Measurements from ENCODE around the gene PRDX5. TPM values are rescaled to one million over a fixed set of nuclear protein-coding genes. Genes with fewer than 3 reads are reported as not detected.

Gene PRDX5
- total and polyA plus RNA-seq, 10 of the 15 experiments (the other 5 are each of a cell fraction or from before 2014, with no cell fraction given) = 95.7 to 406 (median 240) TPM

- DNase-seq (ENCODE audit: low read depth, low spot score) (peak; percentile 98), FAIRE-seq (peak; percentile 85), ATAC-seq (peak; percentile 86)
- Histone ChIP-seq H4K20me1 (ENCODE audit: control insufficient read depth, insufficient read depth) (no peaks in the 10 kb centered on the region), H3K27ac (ENCODE audit: control insufficient read depth, insufficient read depth) (peak overlapping the region; percentile 81), H3K4me2 (ENCODE audit: control insufficient read depth, insufficient read depth) (peak overlapping the region; percentile 100), H3K36me3 (ENCODE audit: control insufficient read depth in 2 of 2, insufficient read depth in 2 of 2, low read length in 1 of 2) (no peaks in the 10 kb centered on the region; a peak in 2 of 4 replicates), H3K4me1 (ENCODE audit: control insufficient read depth, insufficient read depth, low read length) (peaks cover 12% of the 10 kb centered on the region), H2AFZ (ENCODE audit: control insufficient read depth, low read depth, low read length) (peak overlapping the region; percentile 45), H3K9me3 (replicated peaks; ENCODE audit: control insufficient read depth, insufficient read depth, low read length) (no peaks in the 10 kb centered on the region), H3K9ac (ENCODE audit: control insufficient read depth, insufficient read depth, low read length) (peak overlapping the region; percentile 97), H3K27me3 (replicated peaks in 1 of 2; ENCODE audit: control insufficient read depth in 2 of 2, insufficient read depth in 2 of 2, low read length in 1 of 2) (no peaks in the 10 kb centered on the region), H3K79me2 (ENCODE audit: control insufficient read depth, insufficient read depth, low read length) (peaks cover 19% of the 10 kb centered on the region), H3K4me3 (peak overlapping the region; percentile 96)
- TSS peak; percentile 84 for BruUV-seq (replicated peaks)
- intact Hi-C loops (cut with micrococcal nuclease; ENCODE audit: unreplicated experiment) (loop anchor here (1.0 to 2.0 kb wide), 3 partner anchors 16 to 37 kb away; partner anchors contain the start of genes GPR137 and PLCB3), in situ Hi-C loops (cut with MboI) (no loop called here)
- ChIA-PET CTCF (interaction anchor here (0.6 to 5.7 kb wide), 13 partner anchors 9 to 87 kb away, joined by 3 to 147 read pairs (median 5); partner anchors contain the start of genes BAD, CATSPERZ, FERMT3 and GPR137), POLR2A (interaction anchor here (0.8 to 6.3 kb wide), 13 partner anchors 14 to 69 kb away, joined by 3 to 92 read pairs (median 5); partner anchors contain the start of genes BAD, CATSPERZ, ESRRA and FERMT3), RAD21 (ENCODE audit: unreplicated experiment) (interaction anchor here (0.5 to 4.3 kb wide), 9 partner anchors 14 to 322 kb away, joined by 3 to 56 read pairs (median 5); partner anchors contain the start of genes ESRRA, FERMT3, FKBP2 and PPP1R14B), SMC1A (ENCODE audit: uncharacterized antibody, unreplicated experiment) (interaction anchor here (0.6 to 4.6 kb wide), 10 partner anchors 9 to 63 kb away, joined by 3 to 41 read pairs (median 3); partner anchors contain the start of genes BAD, CATSPERZ, FERMT3 and GPR137)
- WGBS (ENCODE audit: insufficient coverage, insufficient replicate concordance, low lambda C conversion rate, missing lambda C conversion rate) = 1% methylated on average over 58 of the region's 58 CpGs
- no peak for TF ChIP-seq ATF2 (IDR thresholded peaks at IDR 0.05; ENCODE audit: low read length)
- no peak for TF ChIP-seq YBX1 (IDR thresholded peaks at IDR 0.05)
- TF ChIP-seq IKZF1 (conservative IDR thresholded peaks at IDR 0.05) = peak; percentile 100
- peak; percentile 32; the same call in 1 of the 2 replicates for TF ChIP-seq MAX (IDR thresholded peaks at IDR 0.05; ENCODE audit: low read depth, low read length)
- TF ChIP-seq POU2F2 (IDR thresholded peaks at IDR 0.05; ENCODE audit: borderline replicate concordance, low read depth, low read length) = peak; percentile 92; the same call in 2 of the 3 replicates
- TF ChIP-seq LARP7 (IDR thresholded peaks at IDR 0.05) = peak; percentile 80; the same call in 1 of the 2 replicates
- TF ChIP-seq CREB1 (IDR thresholded peaks at IDR 0.05; ENCODE audit: low read depth) = peak; percentile 86
- peak; percentile 83 for TF ChIP-seq RUNX3 (IDR thresholded peaks at IDR 0.05; ENCODE audit: low read length)
- no peak for TF ChIP-seq MTA3 (IDR thresholded peaks at IDR 0.05; ENCODE audit: borderline replicate concordance, low read length)
- no peak; the same call in 1 of the 2 replicates for TF ChIP-seq MLLT1 (IDR thresholded peaks at IDR 0.05)
- peak; percentile 63 for TF ChIP-seq SP1 (IDR thresholded peaks at IDR 0.05; ENCODE audit: low read depth, low read length)
- peak; percentile 89; the same call in 1 of the 2 replicates for TF ChIP-seq NBN (IDR thresholded peaks at IDR 0.05)
- TF ChIP-seq IKZF2 (IDR thresholded peaks at IDR 0.05) = peak; percentile 99
- peak; percentile 29; the same call in 1 of the 2 replicates for TF ChIP-seq ZNF207 (IDR thresholded peaks at IDR 0.05; ENCODE audit: borderline replicate concordance)
- peak; percentile 91 for TF ChIP-seq SIX5 (IDR thresholded peaks at IDR 0.05; ENCODE audit: low read depth, low read length, severe bottlenecking)
- peak in 1 of 2 experiments; percentile 48; a peak in 1 of 4 replicates for TF ChIP-seq CEBPB (IDR thresholded peaks at IDR 0.05; ENCODE audit: borderline replicate concordance in 1 of 2, low read depth in 2 of 2, low read length in 2 of 2)
- peak; percentile 23 for TF ChIP-seq SMAD5 (IDR thresholded peaks at IDR 0.05; ENCODE audit: low read depth)
- TF ChIP-seq ZBTB11 (CRISPR knock-in tag; IDR thresholded peaks at IDR 0.05) = peak; percentile 53
Observed at GRCh38 chr11:64269540-64270220, 48.2 kb upstream of the PRDX5 start.

Data from GM12878 (cell line).